ENCODE data around the gene ZNF385B. TPM values are rescaled to one million over a fixed set of nuclear protein-coding genes. Genes with fewer than 3 reads are reported as not detected.

The ZNF385B gene
- total RNA-seq, 1 donor from 2014 or later, result 1.9 TPM

- peaks cover 6% of the 10 kb centered on the region for H3K9me3 Mint-ChIP-seq
- H3K36me3 Mint-ChIP-seq, result no peaks in the 10 kb centered on the region
- no peaks in the 10 kb centered on the region for H3K27me3 Mint-ChIP-seq
- no peak for TF ChIP-seq CTCF (conservative IDR thresholded peaks at IDR 0.05)
- DNase-seq (ENCODE audit: extremely low spot score, unreplicated experiment), result no peak
- no peak overlapping the region for H3K27ac Mint-ChIP-seq
- H3K4me1 Mint-ChIP-seq (ENCODE audit: unreplicated experiment), result no peaks in the 10 kb centered on the region
- no peak overlapping the region for H3K4me3 Mint-ChIP-seq
These were observed 348.2 kb downstream of the ZNF385B start for GRCh38 chr2:179513181-179513580.

GRCh38 chr2:179512281-179513035 lies 349.0 kb downstream of the ZNF385B start:
- H3K27me3 Mint-ChIP-seq, result no peaks in the 10 kb centered on the region
- H3K4me1 Mint-ChIP-seq (ENCODE audit: unreplicated experiment), result no peaks in the 10 kb centered on the region
- no peak for TF ChIP-seq CTCF (conservative IDR thresholded peaks at IDR 0.05)
- no peaks in the 10 kb centered on the region for H3K36me3 Mint-ChIP-seq
- no peak overlapping the region for H3K27ac Mint-ChIP-seq
- peaks cover 6% of the 10 kb centered on the region for H3K9me3 Mint-ChIP-seq
- DNase-seq (ENCODE audit: extremely low spot score, unreplicated experiment), result no peak
- no peak overlapping the region for H3K4me3 Mint-ChIP-seq

- no peaks in the 10 kb centered on the region for H3K36me3 Mint-ChIP-seq
- H3K27me3 Mint-ChIP-seq, result no peaks in the 10 kb centered on the region
These were observed 350.2 kb downstream of the ZNF385B start for GRCh38 chr2:179511105-179511789.

GRCh38 chr2:179495315-179495714 lies 366.1 kb downstream of the ZNF385B start:
- no peak for DNase-seq (ENCODE audit: extremely low spot score, unreplicated experiment)
- H3K4me3 Mint-ChIP-seq, result no peak overlapping the region
- H3K4me1 Mint-ChIP-seq (ENCODE audit: unreplicated experiment), result no peaks in the 10 kb centered on the region
- peaks cover 5% of the 10 kb centered on the region for H3K9me3 Mint-ChIP-seq
- H3K27ac Mint-ChIP-seq, result no peak overlapping the region
- TF ChIP-seq CTCF (conservative IDR thresholded peaks at IDR 0.05), result no peak
- H3K27me3 Mint-ChIP-seq, result no peaks in the 10 kb centered on the region
- H3K36me3 Mint-ChIP-seq, result no peaks in the 10 kb centered on the region

More at GRCh38 chr2:179511105-179511789, 350.2 kb downstream of the ZNF385B start:
- Mint-ChIP-seq H3K27ac (no peak overlapping the region), H3K9me3 (peaks cover 6% of the 10 kb centered on the region), H3K4me1 (ENCODE audit: unreplicated experiment) (no peaks in the 10 kb centered on the region), H3K4me3 (no peak overlapping the region)
- no peak for TF ChIP-seq CTCF (conservative IDR thresholded peaks at IDR 0.05)
- no peak for DNase-seq (ENCODE audit: extremely low spot score, unreplicated experiment)

GRCh38 chr2:179488563-179488962 lies 372.8 kb downstream of the ZNF385B start:
- Mint-ChIP-seq H3K4me1 (ENCODE audit: unreplicated experiment) (no peaks in the 10 kb centered on the region), H3K4me3 (no peak overlapping the region), H3K27ac (no peak overlapping the region), H3K9me3 (no peaks in the 10 kb centered on the region), H3K27me3 (no peaks in the 10 kb centered on the region), H3K36me3 (no peaks in the 10 kb centered on the region)
- no peak for DNase-seq (ENCODE audit: extremely low spot score, unreplicated experiment)
- TF ChIP-seq CTCF (conservative IDR thresholded peaks at IDR 0.05), result no peak

Data from type B pancreatic cell (in vitro differentiated cells).